WTC11 (cell line): ENCODE data around the gene TMEM119.

Experiments
- FOXP4 ChIP-seq: sonication (generic); formaldehyde crosslinking; IDR thresholded peaks from 2 replicates; pipeline ENCODE4 v1.8.0; 2022; ENCODE audit warnings: mild to moderate bottlenecking, missing genetic modification reagents
- IRF2 ChIP-seq: sonication (generic); formaldehyde crosslinking; IDR thresholded peaks from 2 replicates; pipeline ENCODE4 v1.8.0; 2022; ENCODE audit warnings: low read depth, missing genetic modification reagents, borderline replicate concordance
- TP53 ChIP-seq: sonication (generic); formaldehyde crosslinking; IDR thresholded peaks from 2 replicates; pipeline ENCODE4 v1.8.1; 2023; ENCODE audit warnings: mild to moderate bottlenecking, missing genetic modification reagents
- ZNF219 ChIP-seq: sonication (generic); formaldehyde crosslinking; IDR thresholded peaks from 2 replicates; pipeline ENCODE4 v1.8.0; 2023; ENCODE audit warnings: missing genetic modification reagents, mild to moderate bottlenecking, borderline replicate concordance
- ZNF512 ChIP-seq: sonication (generic); formaldehyde crosslinking; IDR thresholded peaks from 2 replicates; pipeline ENCODE4 v1.8.1; 2022; ENCODE audit warnings: missing genetic modification reagents, borderline replicate concordance
- TF ChIP-seq, protein P1 (sequence below): sonication (generic); formaldehyde crosslinking; IDR thresholded peaks from 2 replicates; pipeline ENCODE4 v1.8.0; 2022; ENCODE audit warnings: mild to moderate bottlenecking, missing genetic modification reagents
- TF ChIP-seq, protein P2 (sequence below): sonication (generic); formaldehyde crosslinking; IDR thresholded peaks from 2 replicates; pipeline ENCODE4 v1.8.1; 2022; ENCODE audit warnings: mild to moderate bottlenecking, missing genetic modification reagents, moderate library complexity, borderline replicate concordance
- TF ChIP-seq, protein P3 (sequence below): sonication (generic); formaldehyde crosslinking; IDR thresholded peaks from 2 replicates; pipeline ENCODE4 v1.8.1; 2022; ENCODE audit warnings: low read depth, missing genetic modification reagents, borderline replicate concordance

DNA sequence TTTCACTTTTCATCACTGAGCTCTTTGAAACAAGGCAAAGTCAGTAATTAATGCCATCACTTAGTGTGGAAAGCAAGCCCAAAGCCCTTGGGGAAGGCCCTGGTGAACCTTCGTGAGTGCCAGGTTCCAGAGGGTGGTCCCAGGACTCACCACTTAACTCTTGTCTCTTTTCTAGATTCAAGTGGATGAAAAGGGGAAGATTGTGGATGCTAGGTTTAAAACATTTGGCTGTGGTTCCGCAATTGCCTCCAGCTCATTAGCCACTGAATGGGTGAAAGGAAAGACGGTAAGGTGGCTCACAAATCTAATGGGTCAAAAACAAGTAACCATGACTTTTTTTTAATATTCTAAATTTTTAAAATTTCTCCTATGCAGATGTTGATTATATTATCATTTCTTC lies 32.7 kb downstream of the TMEM119 start:
- no peak for TF ChIP-seq IRF2 (CRISPR knock-in tag)
- TF ChIP-seq, protein P1, sequence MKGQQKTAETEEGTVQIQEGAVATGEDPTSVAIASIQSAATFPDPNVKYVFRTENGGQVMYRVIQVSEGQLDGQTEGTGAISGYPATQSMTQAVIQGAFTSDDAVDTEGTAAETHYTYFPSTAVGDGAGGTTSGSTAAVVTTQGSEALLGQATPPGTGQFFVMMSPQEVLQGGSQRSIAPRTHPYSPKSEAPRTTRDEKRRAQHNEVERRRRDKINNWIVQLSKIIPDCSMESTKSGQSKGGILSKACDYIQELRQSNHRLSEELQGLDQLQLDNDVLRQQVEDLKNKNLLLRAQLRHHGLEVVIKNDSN (CRISPR knock-in tag) = no peak
- TF ChIP-seq, protein P2, sequence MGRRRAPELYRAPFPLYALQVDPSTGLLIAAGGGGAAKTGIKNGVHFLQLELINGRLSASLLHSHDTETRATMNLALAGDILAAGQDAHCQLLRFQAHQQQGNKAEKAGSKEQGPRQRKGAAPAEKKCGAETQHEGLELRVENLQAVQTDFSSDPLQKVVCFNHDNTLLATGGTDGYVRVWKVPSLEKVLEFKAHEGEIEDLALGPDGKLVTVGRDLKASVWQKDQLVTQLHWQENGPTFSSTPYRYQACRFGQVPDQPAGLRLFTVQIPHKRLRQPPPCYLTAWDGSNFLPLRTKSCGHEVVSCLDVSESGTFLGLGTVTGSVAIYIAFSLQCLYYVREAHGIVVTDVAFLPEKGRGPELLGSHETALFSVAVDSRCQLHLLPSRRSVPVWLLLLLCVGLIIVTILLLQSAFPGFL (CRISPR knock-in tag) = no peak
- TF ChIP-seq, protein P3, sequence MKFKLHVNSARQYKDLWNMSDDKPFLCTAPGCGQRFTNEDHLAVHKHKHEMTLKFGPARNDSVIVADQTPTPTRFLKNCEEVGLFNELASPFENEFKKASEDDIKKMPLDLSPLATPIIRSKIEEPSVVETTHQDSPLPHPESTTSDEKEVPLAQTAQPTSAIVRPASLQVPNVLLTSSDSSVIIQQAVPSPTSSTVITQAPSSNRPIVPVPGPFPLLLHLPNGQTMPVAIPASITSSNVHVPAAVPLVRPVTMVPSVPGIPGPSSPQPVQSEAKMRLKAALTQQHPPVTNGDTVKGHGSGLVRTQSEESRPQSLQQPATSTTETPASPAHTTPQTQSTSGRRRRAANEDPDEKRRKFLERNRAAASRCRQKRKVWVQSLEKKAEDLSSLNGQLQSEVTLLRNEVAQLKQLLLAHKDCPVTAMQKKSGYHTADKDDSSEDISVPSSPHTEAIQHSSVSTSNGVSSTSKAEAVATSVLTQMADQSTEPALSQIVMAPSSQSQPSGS (CRISPR knock-in tag) = no peak
- no peak for TF ChIP-seq ZNF512 (CRISPR knock-in tag)
- TF ChIP-seq FOXP4 = no peak
- TF ChIP-seq ZNF219 (CRISPR knock-in tag) = no peak
- TF ChIP-seq TP53 (CRISPR knock-in tag) = no peak
